HG03565 (cell line): ENCODE measurements around the gene DHX29.
A peak's percentile ranks its signal among the peaks of the same experiment; 100 is the strongest.

Experiments used
- ATAC-seq: cut with Tn5 transposase; IDR thresholded peaks from one replicate; pipeline ENCODE4 v1.9.1; 2021; ENCODE audit warnings: mild to moderate bottlenecking, moderate library complexity; ENCODE audit not compliant: unreplicated experiment

DHX29 gene

GRCh38 chr5:55313870-55314617 is 6.5 kb upstream of the DHX29 start:
- ATAC-seq, result no peak

GRCh38 chr5:55308254-55308836 is 851 bp upstream of the DHX29 start:
- ATAC-seq, result no peak

- no peak for ATAC-seq
These were observed 682 bp downstream of the DHX29 start for GRCh38 chr5:55306641-55307382.

- ATAC-seq, result no peak
These were observed 2.1 kb downstream of the DHX29 start for GRCh38 chr5:55305345-55305744.

- no peak for ATAC-seq
These were observed 2.9 kb downstream of the DHX29 start for GRCh38 chr5:55304584-55304983.

- no peak for ATAC-seq
These were observed 4.2 kb downstream of the DHX29 start for GRCh38 chr5:55303238-55303690.

- ATAC-seq, result no peak
These were observed 6.6 kb downstream of the DHX29 start for GRCh38 chr5:55300890-55301289.

GRCh38 chr5:55294935-55295334 is 12.6 kb downstream of the DHX29 start:
- no peak for ATAC-seq

GRCh38 chr5:55290991-55291390 is 16.5 kb downstream of the DHX29 start:
- no peak for ATAC-seq

GRCh38 chr5:55289808-55290207 is 17.7 kb downstream of the DHX29 start:
- no peak for ATAC-seq

GRCh38 chr5:55286411-55286933 is 21.0 kb downstream of the DHX29 start:
- no peak for ATAC-seq

- ATAC-seq, result no peak
These were observed 28.7 kb downstream of the DHX29 start for GRCh38 chr5:55278778-55279177.

- no peak for ATAC-seq
These were observed 30.7 kb downstream of the DHX29 start for GRCh38 chr5:55276771-55277170.

GRCh38 chr5:55258339-55258738 is 49.2 kb downstream of the DHX29 start:
- ATAC-seq, result no peak

GRCh38 chr5:55254802-55255201 is 52.7 kb downstream of the DHX29 start:
- no peak for ATAC-seq

- ATAC-seq, result no peak
These were observed 57.4 kb downstream of the DHX29 start for GRCh38 chr5:55250064-55250463.

- ATAC-seq, result no peak
These were observed 65.7 kb downstream of the DHX29 start for GRCh38 chr5:55241746-55242145.

GRCh38 chr5:55236800-55237199 is 70.7 kb downstream of the DHX29 start:
- ATAC-seq, result no peak

- no peak for ATAC-seq
These were observed 73.3 kb downstream of the DHX29 start for GRCh38 chr5:55234121-55234700.

- peak; percentile 46 for ATAC-seq
These were observed 74.2 kb downstream of the DHX29 start, which contains the start of gene CCNO for GRCh38 chr5:55232985-55233928. Gene CCNO, minus strand, starts transcription at chr5:55233608. Its CDS starts 85 bp downstream, at chr5:55233523.
